ENCODE results near the gene MBNL1. TPM values are rescaled to one million over a fixed set of nuclear protein-coding genes. Genes with fewer than 3 reads are reported as not detected.

MBNL1 gene
- polyA plus RNA-seq, 1 donor (not counting 4 experiments of a cell fraction or from before 2014, with no cell fraction given), result 58.3 TPM

DNA sequence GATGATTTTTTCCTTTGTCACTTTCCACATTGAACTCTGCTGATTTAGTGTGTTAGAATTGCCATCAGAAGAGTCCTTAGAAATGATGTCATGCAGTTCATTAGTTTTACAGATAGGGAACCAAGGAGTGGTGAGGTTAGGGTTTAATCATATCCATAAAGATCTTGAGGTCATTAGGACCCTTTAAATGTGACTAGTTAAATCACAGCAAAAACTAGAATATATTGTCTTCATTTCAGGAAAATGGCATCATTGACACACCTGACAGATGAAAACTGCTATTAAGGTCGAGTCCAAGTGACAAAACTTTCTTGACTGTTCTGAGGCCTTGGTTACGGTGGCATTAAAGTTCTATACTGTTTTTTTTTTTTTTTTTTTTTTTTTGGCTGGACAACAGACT is 50.5 kb downstream of the MBNL1 start:
- no peak overlapping the region for H3K4me2 ChIP-seq (ENCODE audit: control insufficient read depth, extremely low read depth, insufficient read depth, low read depth, low read length)
- H3K27me3 ChIP-seq (ENCODE audit: control insufficient read depth, extremely low read depth, insufficient read depth, low read length), result no peaks in the 10 kb centered on the region
- DNase-seq (ENCODE audit: low read depth, low spot score), result no peak
- H3K27ac ChIP-seq (ENCODE audit: control insufficient read depth, insufficient read depth, low read length), result no peak overlapping the region
- no peak overlapping the region for H2AFZ ChIP-seq (ENCODE audit: control insufficient read depth, low read length)
- no peaks in the 10 kb centered on the region for H4K20me1 ChIP-seq (ENCODE audit: control insufficient read depth, extremely low read depth, insufficient read depth, low read length)
- H3K36me3 ChIP-seq (ENCODE audit: control insufficient read depth in 2 of 2, extremely low read depth in 1 of 2, insufficient read depth in 2 of 2, low read length in 2 of 2), result no peaks in the 10 kb centered on the region
- no peak overlapping the region for H3K4me3 ChIP-seq (ENCODE audit: control insufficient read depth in 2 of 3, extremely low read depth in 1 of 3, insufficient read depth in 2 of 3, low read depth in 1 of 3, low read length in 3 of 3)
- H3K79me2 ChIP-seq (ENCODE audit: control insufficient read depth, insufficient read depth, low read length), result peaks cover 76% of the 10 kb centered on the region
- FAIRE-seq, result no peak
- peaks cover 14% of the 10 kb centered on the region for H3K4me1 ChIP-seq (ENCODE audit: control insufficient read depth, extremely low read depth, insufficient read depth, low read length)
- H3K9ac ChIP-seq (ENCODE audit: control insufficient read depth, extremely low read depth, insufficient read depth, low read length), result no peak overlapping the region
- H3K9me3 ChIP-seq (ENCODE audit: control insufficient read depth, low read depth, low read length), result no peaks in the 10 kb centered on the region
- no peak for TF ChIP-seq EZH2 (IDR thresholded peaks at IDR 0.05; ENCODE audit: low read length)
- TF ChIP-seq, protein P1, sequence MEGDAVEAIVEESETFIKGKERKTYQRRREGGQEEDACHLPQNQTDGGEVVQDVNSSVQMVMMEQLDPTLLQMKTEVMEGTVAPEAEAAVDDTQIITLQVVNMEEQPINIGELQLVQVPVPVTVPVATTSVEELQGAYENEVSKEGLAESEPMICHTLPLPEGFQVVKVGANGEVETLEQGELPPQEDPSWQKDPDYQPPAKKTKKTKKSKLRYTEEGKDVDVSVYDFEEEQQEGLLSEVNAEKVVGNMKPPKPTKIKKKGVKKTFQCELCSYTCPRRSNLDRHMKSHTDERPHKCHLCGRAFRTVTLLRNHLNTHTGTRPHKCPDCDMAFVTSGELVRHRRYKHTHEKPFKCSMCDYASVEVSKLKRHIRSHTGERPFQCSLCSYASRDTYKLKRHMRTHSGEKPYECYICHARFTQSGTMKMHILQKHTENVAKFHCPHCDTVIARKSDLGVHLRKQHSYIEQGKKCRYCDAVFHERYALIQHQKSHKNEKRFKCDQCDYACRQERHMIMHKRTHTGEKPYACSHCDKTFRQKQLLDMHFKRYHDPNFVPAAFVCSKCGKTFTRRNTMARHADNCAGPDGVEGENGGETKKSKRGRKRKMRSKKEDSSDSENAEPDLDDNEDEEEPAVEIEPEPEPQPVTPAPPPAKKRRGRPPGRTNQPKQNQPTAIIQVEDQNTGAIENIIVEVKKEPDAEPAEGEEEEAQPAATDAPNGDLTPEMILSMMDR (optimal IDR thresholded peaks at IDR 0.05 in 1 of 3, IDR thresholded peaks at IDR 0.05 in 1 of 3, conservative IDR thresholded peaks at IDR 0.05 in 1 of 3; ENCODE audit: extremely low read depth in 1 of 3, insufficient read depth in 2 of 3, low read length in 3 of 3), result no peak
- dilution Hi-C loops (cut with MboI; ENCODE audit: extremely low pct_ligation_motif_present, low sequenced_read_pairs), result no loop called here
- H3K9me1 ChIP-seq (ENCODE audit: control insufficient read depth, extremely low read depth, insufficient read depth, low read length), result no peaks in the 10 kb centered on the region

DNA sequence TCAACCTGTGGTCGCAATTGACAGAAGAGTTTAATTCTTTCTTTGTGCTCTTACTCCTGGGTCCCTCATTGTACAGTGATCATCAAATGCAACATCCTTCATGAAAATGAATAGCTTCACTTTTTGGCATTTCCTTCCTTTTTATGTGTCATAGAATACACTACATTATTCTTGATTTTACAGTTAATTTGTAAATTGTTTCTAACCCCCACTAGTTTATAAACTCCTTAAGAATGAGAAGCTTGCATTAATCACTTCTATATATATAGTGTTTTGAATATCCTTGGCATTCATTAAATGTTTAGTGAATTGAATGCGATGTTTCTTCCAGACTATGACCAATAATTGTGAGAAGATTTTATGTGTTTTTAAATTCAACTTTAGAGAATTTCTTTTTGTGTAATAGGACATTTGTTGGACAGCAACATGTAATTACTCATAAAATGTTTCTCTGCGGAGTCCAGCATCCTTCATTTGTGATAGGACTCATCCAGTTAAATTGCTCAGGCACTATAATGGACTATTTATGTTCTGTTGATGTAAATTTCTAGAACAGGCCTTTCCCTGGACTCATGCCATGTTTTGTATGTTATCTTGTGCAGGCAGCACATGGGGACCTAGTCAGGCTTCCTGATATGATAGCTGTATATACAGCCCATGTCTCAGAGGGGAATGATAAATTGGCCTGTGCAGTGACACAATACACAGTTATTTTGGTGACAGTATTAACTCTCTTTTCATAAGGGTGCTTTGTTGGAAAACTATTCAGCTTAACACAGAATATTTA is 51.3 kb downstream of the MBNL1 start:
- dilution Hi-C loops (cut with MboI; ENCODE audit: extremely low pct_ligation_motif_present, low sequenced_read_pairs), result no loop called here
- no peaks in the 10 kb centered on the region for H3K27me3 ChIP-seq (ENCODE audit: control insufficient read depth, extremely low read depth, insufficient read depth, low read length)
- no peak overlapping the region for H3K4me2 ChIP-seq (ENCODE audit: control insufficient read depth, extremely low read depth, insufficient read depth, low read depth, low read length)
- no peak overlapping the region for H3K9ac ChIP-seq (ENCODE audit: control insufficient read depth, extremely low read depth, insufficient read depth, low read length)
- H3K4me1 ChIP-seq (ENCODE audit: control insufficient read depth, extremely low read depth, insufficient read depth, low read length), result peaks cover 11% of the 10 kb centered on the region
- H3K79me2 ChIP-seq (ENCODE audit: control insufficient read depth, insufficient read depth, low read length), result peaks cover 73% of the 10 kb centered on the region
- FAIRE-seq (no peak), DNase-seq (ENCODE audit: low read depth, low spot score) (no peak)
- no peaks in the 10 kb centered on the region for H3K9me1 ChIP-seq (ENCODE audit: control insufficient read depth, extremely low read depth, insufficient read depth, low read length)
- no peaks in the 10 kb centered on the region for H3K9me3 ChIP-seq (ENCODE audit: control insufficient read depth, low read depth, low read length)
- no peaks in the 10 kb centered on the region for H4K20me1 ChIP-seq (ENCODE audit: control insufficient read depth, extremely low read depth, insufficient read depth, low read length)
- H2AFZ ChIP-seq (ENCODE audit: control insufficient read depth, low read length), result no peak overlapping the region
- no peak overlapping the region for H3K4me3 ChIP-seq (ENCODE audit: control insufficient read depth in 2 of 3, extremely low read depth in 1 of 3, insufficient read depth in 2 of 3, low read depth in 1 of 3, low read length in 3 of 3)
- no peak overlapping the region for H3K27ac ChIP-seq (ENCODE audit: control insufficient read depth, insufficient read depth, low read length)
- H3K36me3 ChIP-seq (ENCODE audit: control insufficient read depth in 2 of 2, extremely low read depth in 1 of 2, insufficient read depth in 2 of 2, low read length in 2 of 2), result no peaks in the 10 kb centered on the region
- TF ChIP-seq EZH2 (IDR thresholded peaks at IDR 0.05; ENCODE audit: low read length), result no peak
- TF ChIP-seq, protein P1 (optimal IDR thresholded peaks at IDR 0.05 in 1 of 3, IDR thresholded peaks at IDR 0.05 in 1 of 3, conservative IDR thresholded peaks at IDR 0.05 in 1 of 3; ENCODE audit: extremely low read depth in 1 of 3, insufficient read depth in 2 of 3, low read length in 3 of 3), result no peak
